ENCODE measurements around the gene SLC10A7. TPM values are rescaled to one million over a fixed set of nuclear protein-coding genes. Genes with fewer than 3 reads are reported as not detected.

The SLC10A7 gene
- total RNA-seq, 2 donors from 2014 or later = 10.3 to 14.4 TPM

DNA sequence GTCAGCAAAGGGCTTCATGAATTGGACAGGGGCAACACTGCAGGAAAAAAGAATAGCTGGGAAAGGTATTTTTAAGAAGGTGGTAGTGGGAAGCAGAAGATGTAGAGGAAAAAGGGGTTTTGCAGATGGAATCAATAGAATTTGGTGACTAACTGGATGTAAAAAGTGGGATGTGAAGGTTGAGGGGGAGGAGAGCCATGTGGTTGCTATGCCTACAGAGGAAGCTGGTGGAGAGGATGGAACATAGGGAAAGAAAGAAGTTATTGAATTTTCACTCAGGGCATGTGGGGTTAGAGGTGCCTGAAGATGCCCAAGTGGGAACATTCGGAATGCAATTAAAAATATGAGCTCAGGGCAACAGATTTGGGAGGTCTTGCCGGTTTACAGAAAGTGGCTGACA is 274.4 kb downstream of the SLC10A7 start:
- no peak for ATAC-seq (ENCODE audit: insufficient number of reproducible peaks, low FRiP score, low read depth)
- Histone ChIP-seq H3K9me3 (no peaks in the 10 kb centered on the region), H3K4me3 (no peak overlapping the region), H3K27me3 (replicated peaks; ENCODE audit: insufficient read depth) (no peaks in the 10 kb centered on the region), H3K36me3 (no peaks in the 10 kb centered on the region), H3K27ac (no peak overlapping the region), H3K4me1 (ENCODE audit: control insufficient read depth in 1 of 2, low read depth in 2 of 2) (peaks cover 21 to 30% of the 10 kb centered on the region in 2 donors)
- DNase-seq (ENCODE audit: low spot score) = no peak
- no peak for TF ChIP-seq CTCF (IDR thresholded peaks at IDR 0.05)

DNA sequence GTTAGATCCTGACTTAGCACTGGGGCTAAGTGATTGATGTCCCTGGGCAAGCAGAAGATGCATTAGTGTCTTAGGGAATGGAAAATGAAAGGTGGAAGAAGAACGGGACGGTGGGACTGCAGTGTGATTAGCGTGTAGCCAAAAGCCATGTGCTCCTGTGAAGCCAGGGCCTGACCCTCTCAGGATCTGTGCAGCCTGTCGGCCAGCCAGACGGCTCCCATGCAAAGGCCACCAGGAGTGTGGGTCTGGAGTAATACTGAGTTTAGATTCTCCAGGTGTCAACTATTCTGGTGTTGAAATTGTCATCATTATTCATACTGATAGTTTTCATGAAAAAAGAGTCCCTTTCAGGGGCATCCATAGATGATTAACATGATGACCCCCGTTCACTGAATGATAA is 275.4 kb downstream of the SLC10A7 start:
- H3K27ac ChIP-seq = peak overlapping the region; percentile 40 to 65
- no peak overlapping the region for H3K4me3 ChIP-seq
- DNase-seq (ENCODE audit: low spot score) (no peak), ATAC-seq (ENCODE audit: insufficient number of reproducible peaks, low FRiP score, low read depth) (no peak)
- no peaks in the 10 kb centered on the region for H3K9me3 ChIP-seq
- TF ChIP-seq CTCF (IDR thresholded peaks at IDR 0.05) = no peak
- peaks cover 24 to 39% of the 10 kb centered on the region in 2 donors for H3K4me1 ChIP-seq (ENCODE audit: control insufficient read depth in 1 of 2, low read depth in 2 of 2)
- no peaks in the 10 kb centered on the region for H3K27me3 ChIP-seq (replicated peaks; ENCODE audit: insufficient read depth)
- H3K36me3 ChIP-seq = no peaks in the 10 kb centered on the region

DNA sequence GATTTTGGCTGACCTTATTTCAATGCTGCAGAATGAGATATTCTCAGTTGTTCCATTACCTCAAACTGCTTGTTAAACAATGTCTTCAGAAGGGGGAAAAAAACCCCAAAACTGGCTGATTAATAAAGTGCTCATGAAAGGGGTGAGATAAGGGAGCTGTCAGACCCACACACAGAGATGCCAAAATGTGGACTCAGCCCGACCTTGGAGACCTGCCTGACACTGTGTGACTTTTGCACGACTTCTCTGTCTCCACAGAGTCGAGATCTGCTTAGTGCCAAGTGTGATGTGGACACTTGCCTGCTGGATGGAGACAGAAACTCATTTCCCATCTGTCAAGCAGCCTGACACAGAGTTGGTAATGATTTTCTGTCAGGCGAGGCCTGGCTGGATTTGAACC is 275.9 kb downstream of the SLC10A7 start:
- no peak for TF ChIP-seq CTCF (IDR thresholded peaks at IDR 0.05)
- ATAC-seq (ENCODE audit: insufficient number of reproducible peaks, low FRiP score, low read depth) = no peak
- Histone ChIP-seq H3K4me3 (no peak overlapping the region), H3K9me3 (no peaks in the 10 kb centered on the region), H3K36me3 (no peaks in the 10 kb centered on the region), H3K27me3 (replicated peaks; ENCODE audit: insufficient read depth) (no peaks in the 10 kb centered on the region), H3K27ac (peak overlapping the region; percentile 40 to 65), H3K4me1 (ENCODE audit: control insufficient read depth in 1 of 2, low read depth in 2 of 2) (peaks cover 24 to 43% of the 10 kb centered on the region in 2 donors)
- no peak for DNase-seq (ENCODE audit: low spot score)

DNA sequence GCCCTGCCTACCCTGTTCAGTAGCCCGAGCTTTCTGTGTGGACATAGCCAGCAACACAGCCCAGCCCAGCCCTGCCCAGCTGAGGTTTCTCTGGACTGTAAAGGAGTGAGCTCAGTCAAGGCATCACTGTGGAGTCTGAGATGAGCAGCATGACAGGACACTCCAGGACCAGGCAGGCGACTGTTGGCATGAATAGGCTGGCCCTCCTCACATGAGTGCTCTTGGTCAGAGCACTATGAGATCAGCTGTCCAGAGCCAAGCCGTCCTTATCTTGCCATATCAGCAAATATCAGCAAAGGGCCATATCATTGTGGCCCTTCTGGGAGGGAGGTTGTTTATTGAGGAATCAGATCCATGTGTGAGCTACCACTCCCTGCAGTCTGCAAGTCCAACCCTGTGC is 276.5 kb downstream of the SLC10A7 start:
- H3K4me3 ChIP-seq = no peak overlapping the region
- no peak for TF ChIP-seq CTCF (IDR thresholded peaks at IDR 0.05)
- DNase-seq (ENCODE audit: low spot score) (no peak), ATAC-seq (ENCODE audit: insufficient number of reproducible peaks, low FRiP score, low read depth) (no peak)
- no peaks in the 10 kb centered on the region for H3K36me3 ChIP-seq
- H3K4me1 ChIP-seq (ENCODE audit: control insufficient read depth in 1 of 2, low read depth in 2 of 2) = peaks cover 24 to 46% of the 10 kb centered on the region in 2 donors
- H3K9me3 ChIP-seq = no peaks in the 10 kb centered on the region
- peak overlapping the region; percentile 40 to 65 for H3K27ac ChIP-seq
- H3K27me3 ChIP-seq (replicated peaks; ENCODE audit: insufficient read depth) = no peaks in the 10 kb centered on the region

DNA sequence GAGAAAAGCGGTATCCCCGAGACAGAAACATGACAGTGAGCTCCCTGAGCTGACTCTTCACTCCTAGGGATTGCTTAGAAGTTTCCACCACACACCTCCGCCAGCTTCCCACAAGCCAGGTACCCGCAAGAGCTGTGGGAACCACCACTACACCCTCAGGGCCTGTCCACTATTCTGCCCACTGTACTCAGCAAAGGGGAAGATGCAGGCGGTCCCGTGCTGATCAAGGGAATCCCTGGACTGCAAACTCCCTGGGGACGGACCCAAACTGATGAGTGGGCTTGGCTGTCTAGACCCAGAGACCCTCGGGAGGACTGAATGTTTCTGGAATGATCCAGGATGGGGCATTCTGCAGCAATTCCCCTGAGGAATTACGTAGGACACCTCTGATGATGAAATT is 277.2 kb downstream of the SLC10A7 start:
- H3K27me3 ChIP-seq (replicated peaks; ENCODE audit: insufficient read depth) = no peaks in the 10 kb centered on the region
- H3K4me3 ChIP-seq = no peak overlapping the region
- peaks cover 24 to 46% of the 10 kb centered on the region in 2 donors for H3K4me1 ChIP-seq (ENCODE audit: control insufficient read depth in 1 of 2, low read depth in 2 of 2)
- no peaks in the 10 kb centered on the region for H3K36me3 ChIP-seq
- DNase-seq (ENCODE audit: low spot score) = no peak
- no peak for TF ChIP-seq CTCF (IDR thresholded peaks at IDR 0.05)
- no peaks in the 10 kb centered on the region for H3K9me3 ChIP-seq
- peak overlapping the region; percentile 40 to 65 for H3K27ac ChIP-seq
- ATAC-seq (ENCODE audit: insufficient number of reproducible peaks, low FRiP score, low read depth) = no peak
